Measurements from ENCODE around the gene SUMO2.

DNA sequence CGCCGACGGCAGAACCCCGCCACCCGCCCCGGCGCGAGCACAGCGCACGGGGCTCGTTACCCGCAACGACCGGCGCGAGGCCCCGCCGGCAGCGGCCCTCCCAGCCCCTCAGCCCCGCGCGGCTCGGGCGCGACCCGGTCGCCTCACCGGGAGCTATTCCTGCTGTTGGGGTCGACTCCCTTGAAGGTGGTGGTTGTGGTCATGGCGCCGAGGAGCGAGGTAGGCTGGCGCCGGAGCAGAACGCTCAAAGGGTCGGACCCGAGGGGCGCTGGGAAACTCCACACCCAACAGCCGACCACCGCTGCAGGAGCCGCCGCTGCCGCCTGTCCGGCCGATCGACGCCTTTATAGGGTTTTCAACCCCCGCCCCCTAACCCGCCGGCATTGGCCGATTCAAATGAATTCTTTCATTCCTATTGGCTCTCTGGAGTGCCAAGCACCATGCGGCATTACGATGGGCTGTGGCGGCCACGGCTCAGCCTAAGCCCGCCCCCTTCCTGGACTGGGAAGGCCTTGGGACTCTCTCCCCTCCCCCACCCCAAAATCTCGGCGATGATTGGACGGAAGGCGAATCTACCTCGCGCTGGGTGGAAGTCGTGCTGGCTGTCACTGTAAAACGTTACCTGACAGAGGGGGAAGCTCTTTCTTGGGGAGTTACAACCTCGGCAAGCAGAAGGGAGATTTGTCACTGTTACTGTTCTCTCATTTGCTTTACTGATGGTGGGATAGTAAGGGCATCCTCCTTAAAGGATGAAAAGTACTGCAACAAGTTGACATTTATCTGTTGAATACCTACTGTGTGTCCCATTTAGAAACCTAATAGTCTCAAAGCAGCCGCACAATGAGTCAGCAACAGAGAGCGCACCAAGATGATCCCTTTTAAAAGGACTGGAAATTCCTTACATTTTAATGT, 28.3 kb downstream of the SUMO2 start, which contains the start of gene JPT1:
- TF ChIP-seq, protein P1, sequence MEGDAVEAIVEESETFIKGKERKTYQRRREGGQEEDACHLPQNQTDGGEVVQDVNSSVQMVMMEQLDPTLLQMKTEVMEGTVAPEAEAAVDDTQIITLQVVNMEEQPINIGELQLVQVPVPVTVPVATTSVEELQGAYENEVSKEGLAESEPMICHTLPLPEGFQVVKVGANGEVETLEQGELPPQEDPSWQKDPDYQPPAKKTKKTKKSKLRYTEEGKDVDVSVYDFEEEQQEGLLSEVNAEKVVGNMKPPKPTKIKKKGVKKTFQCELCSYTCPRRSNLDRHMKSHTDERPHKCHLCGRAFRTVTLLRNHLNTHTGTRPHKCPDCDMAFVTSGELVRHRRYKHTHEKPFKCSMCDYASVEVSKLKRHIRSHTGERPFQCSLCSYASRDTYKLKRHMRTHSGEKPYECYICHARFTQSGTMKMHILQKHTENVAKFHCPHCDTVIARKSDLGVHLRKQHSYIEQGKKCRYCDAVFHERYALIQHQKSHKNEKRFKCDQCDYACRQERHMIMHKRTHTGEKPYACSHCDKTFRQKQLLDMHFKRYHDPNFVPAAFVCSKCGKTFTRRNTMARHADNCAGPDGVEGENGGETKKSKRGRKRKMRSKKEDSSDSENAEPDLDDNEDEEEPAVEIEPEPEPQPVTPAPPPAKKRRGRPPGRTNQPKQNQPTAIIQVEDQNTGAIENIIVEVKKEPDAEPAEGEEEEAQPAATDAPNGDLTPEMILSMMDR (IDR thresholded peaks at IDR 0.05): no peak
- TF ChIP-seq POLR2A (IDR thresholded peaks at IDR 0.05): peak in 1 of 2 donors; percentile 98
- no peak for TF ChIP-seq EP300 (IDR thresholded peaks at IDR 0.05)

Data from suprapubic skin (tissue), 3 donors.